Measurements from ENCODE around the gene DLX2. TPM values are rescaled to one million over a fixed set of nuclear protein-coding genes. Genes with fewer than 3 reads are reported as not detected.

The DLX2 gene
- total RNA-seq, 4 donors from 2014 or later: not detected

DNA sequence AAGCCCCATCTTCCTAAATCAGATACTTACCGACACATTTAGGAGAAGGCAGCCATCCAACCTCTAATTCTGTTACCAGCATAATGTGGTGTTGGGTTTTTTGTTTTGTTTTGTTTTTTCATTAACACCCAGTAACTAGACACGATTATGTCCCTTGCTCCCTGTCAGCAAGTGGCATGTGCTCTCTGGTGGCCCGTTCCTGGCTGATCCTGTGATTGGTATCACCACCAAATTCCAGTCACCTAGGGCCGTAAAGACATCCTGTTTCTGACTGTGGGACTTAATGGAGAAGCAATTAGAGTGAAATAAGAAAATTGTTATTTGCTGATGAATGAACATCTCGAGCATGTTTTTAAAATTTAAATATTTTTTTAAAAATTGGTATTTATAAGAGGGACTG, 23.3 kb downstream of the DLX2 start:
- Histone ChIP-seq H3K4me1 (peaks cover 5 to 26% (median 17%) of the 10 kb centered on the region in 4 donors), H3K27me3 (peaks cover 16 to 50% (median 42%) of the 10 kb centered on the region in 4 donors), H3K27ac (replicated peaks in 1 of 4) (no peak overlapping the region), H3K4me3 (no peak overlapping the region), H3K36me3 (no peaks in the 10 kb centered on the region), H3K9me3 (no peaks in the 10 kb centered on the region)
- DNase-seq (ENCODE audit: extremely low spot score): no peak
- intact Hi-C loops (cut with DNase I): no loop called here
- WGBS: 88% methylated on average over 5 of the region's 5 CpGs
- TF ChIP-seq, protein P1, sequence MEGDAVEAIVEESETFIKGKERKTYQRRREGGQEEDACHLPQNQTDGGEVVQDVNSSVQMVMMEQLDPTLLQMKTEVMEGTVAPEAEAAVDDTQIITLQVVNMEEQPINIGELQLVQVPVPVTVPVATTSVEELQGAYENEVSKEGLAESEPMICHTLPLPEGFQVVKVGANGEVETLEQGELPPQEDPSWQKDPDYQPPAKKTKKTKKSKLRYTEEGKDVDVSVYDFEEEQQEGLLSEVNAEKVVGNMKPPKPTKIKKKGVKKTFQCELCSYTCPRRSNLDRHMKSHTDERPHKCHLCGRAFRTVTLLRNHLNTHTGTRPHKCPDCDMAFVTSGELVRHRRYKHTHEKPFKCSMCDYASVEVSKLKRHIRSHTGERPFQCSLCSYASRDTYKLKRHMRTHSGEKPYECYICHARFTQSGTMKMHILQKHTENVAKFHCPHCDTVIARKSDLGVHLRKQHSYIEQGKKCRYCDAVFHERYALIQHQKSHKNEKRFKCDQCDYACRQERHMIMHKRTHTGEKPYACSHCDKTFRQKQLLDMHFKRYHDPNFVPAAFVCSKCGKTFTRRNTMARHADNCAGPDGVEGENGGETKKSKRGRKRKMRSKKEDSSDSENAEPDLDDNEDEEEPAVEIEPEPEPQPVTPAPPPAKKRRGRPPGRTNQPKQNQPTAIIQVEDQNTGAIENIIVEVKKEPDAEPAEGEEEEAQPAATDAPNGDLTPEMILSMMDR (IDR thresholded peaks at IDR 0.05): no peak
- TF ChIP-seq EP300 (IDR thresholded peaks at IDR 0.05) (no peak), POLR2AphosphoS5 (IDR thresholded peaks at IDR 0.05) (no peak), POLR2A (IDR thresholded peaks at IDR 0.05; ENCODE audit: low read depth) (no peak)

DNA sequence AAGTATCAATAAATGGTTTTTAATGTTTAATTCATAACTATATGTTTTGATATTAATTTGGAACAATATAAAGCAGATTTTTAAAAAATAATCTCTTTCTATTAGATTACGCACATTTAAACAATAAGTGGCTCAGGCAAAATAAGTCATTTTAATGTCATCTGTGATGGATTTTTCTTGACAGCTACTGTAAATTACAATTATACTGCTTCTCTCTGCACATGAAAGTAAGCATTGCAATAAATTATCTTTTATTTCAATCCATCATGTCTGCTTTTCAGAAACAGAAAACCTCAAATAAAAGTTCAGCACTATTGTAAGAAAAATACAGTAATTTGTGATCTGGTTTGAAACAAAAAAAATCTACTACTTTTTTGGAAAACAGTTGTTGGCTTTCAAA, 28.4 kb downstream of the DLX2 start:
- no peak overlapping the region for H3K27ac ChIP-seq (replicated peaks in 1 of 4)
- TF ChIP-seq, protein P1 (IDR thresholded peaks at IDR 0.05): no peak
- TF ChIP-seq EP300 (IDR thresholded peaks at IDR 0.05) (no peak), POLR2A (IDR thresholded peaks at IDR 0.05; ENCODE audit: low read depth) (no peak), POLR2AphosphoS5 (IDR thresholded peaks at IDR 0.05) (no peak)
- H3K27me3 ChIP-seq: no peaks in the 10 kb centered on the region
- no peaks in the 10 kb centered on the region for H3K36me3 ChIP-seq
- intact Hi-C loops (cut with DNase I): no loop called here
- DNase-seq (ENCODE audit: extremely low spot score): no peak
- no peaks in the 10 kb centered on the region for H3K9me3 ChIP-seq
- 98% methylated on average over 1 of the region's 1 CpG for WGBS
- H3K4me1 ChIP-seq: no peaks in the 10 kb centered on the region
- H3K4me3 ChIP-seq: no peak overlapping the region

DNA sequence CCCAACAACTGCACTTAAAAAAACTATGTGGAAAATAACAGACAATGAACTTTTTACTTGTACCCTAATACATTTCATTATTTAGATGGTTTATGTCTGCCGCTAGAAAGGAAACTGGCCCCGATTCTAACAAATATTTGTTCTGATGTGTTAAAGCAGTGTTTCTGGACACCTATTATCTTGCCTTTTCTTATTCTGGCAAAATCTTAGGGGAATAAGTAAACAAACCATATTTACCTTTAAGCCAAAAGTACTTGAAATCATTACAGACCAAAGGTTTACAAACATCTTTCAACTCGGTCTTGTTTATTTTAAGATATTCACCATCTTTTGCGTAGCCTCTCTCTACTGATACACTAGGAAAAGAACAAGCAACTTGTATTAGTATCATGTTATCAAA, 29.2 kb downstream of the DLX2 start:
- H3K4me3 ChIP-seq: no peak overlapping the region
- no peaks in the 10 kb centered on the region for H3K9me3 ChIP-seq
- TF ChIP-seq, protein P1 (IDR thresholded peaks at IDR 0.05): no peak
- TF ChIP-seq POLR2A (IDR thresholded peaks at IDR 0.05; ENCODE audit: low read depth) (no peak), POLR2AphosphoS5 (IDR thresholded peaks at IDR 0.05) (no peak)
- H3K4me1 ChIP-seq: no peaks in the 10 kb centered on the region
- no peak for DNase-seq (ENCODE audit: extremely low spot score)
- H3K27ac ChIP-seq (replicated peaks in 1 of 4): no peak overlapping the region
- no peaks in the 10 kb centered on the region for H3K36me3 ChIP-seq
- WGBS: 96% methylated on average over 4 of the region's 4 CpGs
- intact Hi-C loops (cut with DNase I): no loop called here
- no peaks in the 10 kb centered on the region for H3K27me3 ChIP-seq

DNA sequence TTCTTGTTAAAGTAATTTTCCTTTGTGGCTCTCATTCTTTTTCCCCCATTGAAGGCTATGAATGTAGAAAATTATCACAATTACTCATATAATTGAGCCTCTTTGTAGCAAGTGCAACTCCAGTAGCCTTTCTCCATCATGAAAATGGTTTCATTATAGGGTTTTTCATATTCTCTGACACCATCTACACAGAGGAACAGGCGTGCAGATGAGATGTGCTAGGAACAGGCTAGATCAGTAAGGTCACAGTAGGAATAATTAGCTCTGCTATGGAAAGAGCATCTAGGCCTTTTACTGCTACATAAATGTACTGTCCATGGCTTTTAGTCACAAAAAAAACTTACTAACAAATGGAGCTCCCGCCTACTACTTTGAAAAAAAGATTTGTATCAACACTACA, 30.0 kb downstream of the DLX2 start:
- Histone ChIP-seq H3K36me3 (no peaks in the 10 kb centered on the region), H3K27me3 (no peaks in the 10 kb centered on the region), H3K27ac (replicated peaks in 1 of 4) (no peak overlapping the region), H3K9me3 (no peaks in the 10 kb centered on the region), H3K4me1 (no peaks in the 10 kb centered on the region), H3K4me3 (no peak overlapping the region)
- no peak for TF ChIP-seq POLR2AphosphoS5 (IDR thresholded peaks at IDR 0.05)
- no peak for TF ChIP-seq POLR2A (IDR thresholded peaks at IDR 0.05; ENCODE audit: low read depth)
- TF ChIP-seq, protein P1 (IDR thresholded peaks at IDR 0.05): no peak
- TF ChIP-seq EP300 (IDR thresholded peaks at IDR 0.05): no peak
- DNase-seq (ENCODE audit: extremely low spot score): no peak
- 91% methylated on average over 2 of the region's 2 CpGs for WGBS
- intact Hi-C loops (cut with DNase I): no loop called here

DNA sequence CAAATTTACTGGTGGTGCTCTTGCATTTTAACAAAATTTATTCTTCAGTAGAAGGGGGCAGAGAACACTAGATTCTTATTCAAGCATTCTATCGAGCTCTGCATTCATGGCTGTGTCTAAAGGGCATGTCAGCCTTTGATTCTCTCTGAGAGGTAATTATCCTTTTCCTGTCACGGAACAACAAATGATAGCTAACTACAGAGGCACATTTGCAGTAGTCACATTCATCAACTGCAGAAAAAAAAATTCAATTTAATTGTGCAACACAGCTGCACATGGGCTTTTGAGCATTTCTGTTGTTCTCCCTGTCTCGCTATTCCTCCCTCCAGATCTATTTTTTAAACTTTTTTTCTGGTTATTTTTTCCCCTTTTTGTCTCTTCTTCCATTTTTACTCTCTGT, 30.4 kb downstream of the DLX2 start:
- Histone ChIP-seq H3K27ac (replicated peaks in 1 of 4) (no peak overlapping the region), H3K4me1 (no peaks in the 10 kb centered on the region), H3K27me3 (no peaks in the 10 kb centered on the region), H3K9me3 (no peaks in the 10 kb centered on the region), H3K4me3 (no peak overlapping the region), H3K36me3 (no peaks in the 10 kb centered on the region)
- DNase-seq (ENCODE audit: extremely low spot score): no peak
- WGBS: 88% methylated on average over 3 of the region's 3 CpGs
- TF ChIP-seq, protein P1 (IDR thresholded peaks at IDR 0.05): no peak
- intact Hi-C loops (cut with DNase I): no loop called here
